GM19452 (cell line): ENCODE measurements around the gene ANP32B.
"Not testable (repeated sequence)": the region's sequence is repeated elsewhere in the genome, so short reads cannot be mapped to it uniquely, and the experiment has no call there.

ENCODE experiments used
- ATAC-seq: cut with Tn5 transposase; IDR thresholded peaks from one replicate; pipeline ENCODE4 v1.9.1; 2021; ENCODE audit not compliant: unreplicated experiment

Gene ANP32B

DNA sequence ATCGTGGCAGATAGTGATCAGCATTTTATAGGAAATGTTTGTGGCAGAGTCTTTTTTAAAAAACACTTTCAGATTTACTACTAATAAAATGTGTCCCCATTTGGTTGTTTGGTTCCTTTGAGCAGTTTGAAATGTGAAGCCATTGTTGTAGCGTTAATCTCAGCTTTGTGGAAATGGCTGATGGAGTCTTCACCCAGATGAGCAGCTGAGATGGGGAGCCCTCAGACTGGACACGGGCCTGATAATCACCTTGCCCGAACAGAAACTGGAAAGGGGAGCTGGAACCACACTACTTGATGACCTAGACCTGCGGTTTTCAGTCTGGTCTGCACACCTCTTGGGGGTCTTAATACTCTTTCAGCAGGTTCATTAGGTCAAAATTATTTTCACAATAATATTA lies 20.6 kb upstream of the ANP32B start:
- ATAC-seq = no peak

DNA sequence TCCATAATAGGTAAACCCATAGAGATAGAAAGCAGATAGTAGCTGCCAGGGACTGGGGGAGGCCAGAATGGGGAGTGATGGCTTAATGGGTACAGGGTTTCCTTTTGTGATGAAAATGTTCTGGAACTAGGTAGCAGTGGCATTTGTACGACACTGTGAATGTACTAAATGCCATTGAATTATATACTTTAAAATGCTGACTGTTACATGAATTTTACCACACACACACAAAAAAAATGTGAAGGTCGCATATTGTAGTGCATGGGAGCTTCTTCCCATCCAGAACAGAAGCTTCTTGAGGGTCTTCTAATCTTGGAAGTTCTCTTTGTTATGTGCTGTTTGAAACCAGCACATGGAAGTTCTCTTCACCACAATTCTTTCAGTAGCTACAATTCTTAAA lies 19.9 kb upstream of the ANP32B start:
- no peak for ATAC-seq

DNA sequence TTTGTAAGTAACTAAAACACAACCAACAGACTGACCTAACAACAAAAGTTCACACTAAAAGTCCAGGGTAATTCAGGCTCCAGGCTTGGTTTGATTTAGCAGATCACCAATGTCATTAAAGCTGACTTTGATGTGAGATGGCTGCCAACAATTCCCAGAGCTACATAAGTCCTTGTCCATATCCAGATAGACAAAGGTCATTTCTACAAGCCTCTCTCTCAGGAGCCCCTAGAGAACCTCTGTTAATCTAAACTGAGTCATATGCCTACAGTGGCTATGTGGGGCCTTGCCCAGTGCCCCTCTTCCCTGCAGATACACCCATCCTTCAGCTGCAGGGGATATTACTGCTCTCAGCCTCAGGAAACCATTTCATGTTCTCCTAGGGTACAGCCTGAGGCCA lies 18.2 kb upstream of the ANP32B start:
- no peak for ATAC-seq

DNA sequence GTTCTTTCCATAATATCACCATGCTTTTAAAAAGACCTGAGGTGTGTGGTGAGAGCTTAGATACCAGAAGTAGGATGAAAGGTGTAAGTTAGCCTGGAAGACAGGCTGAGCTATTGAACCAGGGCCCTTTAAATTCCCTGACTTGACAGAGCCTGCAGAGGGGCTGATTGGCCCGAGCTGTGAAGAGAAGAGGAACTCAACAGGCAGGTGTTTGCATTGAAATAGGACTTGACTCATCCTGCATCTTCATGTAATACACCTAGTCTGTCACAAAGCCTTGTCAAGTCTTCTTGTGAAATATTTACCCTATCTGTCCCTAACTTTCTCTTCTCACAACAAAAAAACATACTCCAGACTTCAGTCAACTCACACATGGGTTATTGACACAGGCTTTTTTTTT lies 16.6 kb upstream of the ANP32B start:
- no peak for ATAC-seq

DNA sequence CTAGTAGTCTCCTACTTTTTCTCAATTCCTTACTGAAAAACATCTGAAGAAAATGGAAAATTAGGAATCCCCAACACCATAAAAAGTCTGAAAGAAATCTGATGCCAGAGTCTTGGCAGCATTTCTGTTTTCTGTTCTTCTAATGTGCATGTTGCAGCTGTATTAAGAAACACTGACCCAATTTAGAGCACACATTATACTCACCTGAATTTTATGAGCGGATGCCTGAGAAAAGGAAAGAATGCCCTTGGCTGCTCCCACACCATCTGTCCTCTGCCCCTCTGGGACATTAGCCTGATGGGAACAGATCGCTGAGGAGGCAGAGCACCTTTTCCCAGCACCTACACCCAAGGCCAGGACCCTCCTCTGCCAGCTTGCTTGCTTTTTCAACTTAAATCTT lies 14.1 kb upstream of the ANP32B start:
- no peak for ATAC-seq

DNA sequence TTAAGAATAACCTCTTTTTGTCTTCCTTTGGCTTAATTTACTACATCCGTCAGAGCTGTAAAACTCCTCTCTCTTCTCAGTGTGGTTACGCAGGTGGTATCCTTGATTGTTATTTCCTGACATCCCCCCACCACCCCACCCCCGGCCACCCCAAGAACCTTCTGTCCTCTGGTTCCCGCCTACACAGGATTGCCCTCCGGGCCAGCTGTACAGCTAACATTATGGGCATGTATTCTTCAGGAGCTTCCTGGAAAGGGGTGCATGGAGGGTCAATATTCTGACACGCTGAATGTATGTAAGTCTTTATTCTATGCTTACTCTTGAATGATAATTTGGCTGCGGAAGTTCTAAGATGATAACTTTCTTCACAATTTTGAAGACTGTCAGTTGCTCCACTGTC lies 13.0 kb upstream of the ANP32B start:
- ATAC-seq = no peak

DNA sequence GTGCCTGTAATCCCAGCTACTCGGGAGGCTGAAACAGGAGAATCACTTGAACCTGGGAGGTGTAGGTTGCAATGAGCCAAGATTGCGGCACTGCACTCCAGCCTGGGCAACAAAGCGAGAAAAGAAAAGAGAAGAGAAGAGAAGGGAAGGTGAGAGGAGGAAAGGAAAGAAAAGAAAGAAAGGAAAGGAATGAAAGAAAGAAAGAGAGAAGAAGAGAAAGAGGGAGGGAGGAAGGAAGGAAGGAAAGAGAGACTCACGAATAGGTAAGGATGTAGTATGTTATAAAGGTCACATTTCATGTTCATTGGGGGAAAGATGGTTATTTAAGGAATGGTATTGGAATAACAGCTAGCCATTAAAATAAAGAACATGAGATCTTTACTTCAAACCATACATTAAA lies 10.4 kb upstream of the ANP32B start:
- no peak for ATAC-seq

DNA sequence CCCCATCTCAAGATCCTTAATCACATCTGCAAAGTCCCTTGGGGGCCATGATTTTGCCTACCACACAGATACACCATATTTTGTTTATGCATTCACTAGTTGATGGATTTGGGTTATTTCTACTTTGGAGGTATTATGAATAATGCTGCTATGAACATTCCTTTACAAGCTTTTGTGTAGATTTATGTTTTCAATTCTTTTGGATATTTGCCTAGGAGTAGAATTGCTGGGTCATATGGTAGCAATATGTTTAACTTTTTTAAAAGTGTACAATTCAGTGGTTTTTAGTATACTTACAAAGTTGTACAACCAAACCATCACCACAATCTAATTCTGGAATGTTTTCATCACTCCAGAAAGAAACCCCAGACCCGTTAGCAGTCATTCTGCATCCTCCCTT lies 7.8 kb upstream of the ANP32B start:
- no peak for ATAC-seq

DNA sequence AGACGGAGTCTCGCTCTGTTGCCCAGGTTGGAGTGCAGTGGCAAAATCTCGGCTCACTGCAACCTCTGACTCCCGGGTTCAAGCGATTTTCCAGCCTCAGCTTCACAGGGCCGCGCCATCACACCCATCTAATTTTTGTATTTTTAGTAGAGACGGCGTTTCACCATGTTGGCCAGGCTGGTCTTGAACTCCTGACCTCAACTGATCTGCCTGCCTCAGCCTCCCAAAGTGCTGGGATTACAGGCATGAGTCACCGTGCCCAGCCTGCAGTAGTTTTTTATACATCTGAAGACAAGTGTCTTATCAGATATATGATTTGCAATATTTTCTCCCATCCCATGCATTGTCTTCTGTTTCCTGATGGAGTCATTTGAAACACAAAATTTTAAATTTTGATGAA lies 6.5 kb upstream of the ANP32B start:
- not testable (repeated sequence) for ATAC-seq

DNA sequence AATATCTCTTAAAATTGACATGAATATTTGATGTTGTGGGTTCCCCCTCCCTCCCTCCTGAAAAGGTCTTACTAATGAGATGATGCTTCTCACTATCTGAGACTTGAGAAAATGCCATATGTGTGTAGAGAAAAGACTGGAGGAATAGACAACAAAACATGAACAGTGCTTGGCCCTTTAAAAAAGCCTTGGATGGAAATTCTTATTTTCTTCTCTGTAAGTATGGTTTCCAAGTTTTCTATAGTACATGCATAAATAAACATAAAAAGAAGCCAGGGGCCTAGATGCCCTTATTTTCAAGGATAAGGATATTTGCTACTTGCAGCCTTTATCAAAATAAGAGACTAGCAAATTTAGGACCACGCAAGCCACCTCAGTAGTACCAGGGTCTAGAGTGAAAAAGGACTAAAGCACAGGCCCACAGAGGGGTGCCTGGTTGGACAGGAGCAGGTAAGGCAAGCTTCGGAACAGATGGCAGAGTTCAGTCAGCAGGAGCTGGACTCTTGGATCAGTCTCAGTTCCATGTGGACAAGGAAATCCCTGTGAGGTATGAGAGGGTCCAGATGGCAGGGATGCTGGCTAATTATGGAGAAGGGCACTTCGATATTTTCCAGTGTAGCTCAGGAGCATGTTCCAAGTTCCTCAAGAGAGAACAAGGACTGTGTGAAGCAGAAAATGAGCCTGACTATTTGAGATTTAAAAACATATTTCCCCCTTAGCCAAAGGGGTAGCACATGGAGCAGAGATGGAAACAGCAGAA lies 4.6 kb upstream of the ANP32B start:
- no peak for ATAC-seq

DNA sequence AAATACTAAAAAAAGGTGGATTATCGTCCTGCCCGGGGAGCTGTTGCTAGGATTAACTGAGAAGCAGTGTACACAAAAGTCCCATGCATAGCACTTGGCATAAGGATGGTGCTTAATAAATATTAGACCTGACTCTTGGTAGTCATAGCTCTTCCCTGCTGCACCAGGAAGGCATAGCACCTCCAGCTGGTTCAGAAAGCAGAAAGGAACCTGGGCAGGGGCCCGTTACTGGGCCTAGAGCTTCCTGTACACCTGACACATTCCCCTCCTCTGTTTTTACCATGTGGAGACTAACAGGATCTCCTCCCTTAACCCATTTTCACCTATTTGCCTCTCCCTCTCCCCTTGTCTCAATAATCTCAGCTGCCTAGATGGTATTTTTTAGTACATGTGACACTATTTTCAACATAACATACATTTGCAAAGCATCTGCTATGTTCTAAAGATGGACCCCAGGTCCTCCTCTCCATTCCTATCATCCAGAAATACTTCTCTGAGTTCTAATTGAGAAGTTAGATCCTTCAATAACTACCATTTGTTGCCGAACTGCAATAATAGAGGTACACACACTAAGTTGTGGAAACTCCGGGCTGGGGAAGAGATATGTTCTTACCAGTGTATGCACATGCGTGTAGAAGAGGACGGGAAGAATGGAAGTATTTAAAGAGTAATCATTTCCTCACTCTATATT lies 3.2 kb upstream of the ANP32B start:
- no peak for ATAC-seq

DNA sequence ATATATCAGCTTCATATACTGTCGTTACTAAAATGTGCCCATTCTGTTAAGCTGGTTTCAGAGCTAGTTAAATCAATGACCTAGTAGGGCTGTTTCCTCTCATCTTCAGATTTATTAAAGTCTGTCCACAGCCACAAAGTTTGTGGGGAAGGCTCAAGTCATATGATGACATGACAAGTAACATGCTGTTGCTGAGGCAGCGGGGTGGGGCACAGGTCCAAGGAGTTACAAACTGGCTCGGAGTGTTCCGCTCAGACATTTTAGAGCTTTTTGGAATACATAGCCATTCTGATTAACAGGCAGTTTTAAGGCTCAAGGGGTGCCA lies 2.7 kb upstream of the ANP32B start:
- no peak for ATAC-seq

DNA sequence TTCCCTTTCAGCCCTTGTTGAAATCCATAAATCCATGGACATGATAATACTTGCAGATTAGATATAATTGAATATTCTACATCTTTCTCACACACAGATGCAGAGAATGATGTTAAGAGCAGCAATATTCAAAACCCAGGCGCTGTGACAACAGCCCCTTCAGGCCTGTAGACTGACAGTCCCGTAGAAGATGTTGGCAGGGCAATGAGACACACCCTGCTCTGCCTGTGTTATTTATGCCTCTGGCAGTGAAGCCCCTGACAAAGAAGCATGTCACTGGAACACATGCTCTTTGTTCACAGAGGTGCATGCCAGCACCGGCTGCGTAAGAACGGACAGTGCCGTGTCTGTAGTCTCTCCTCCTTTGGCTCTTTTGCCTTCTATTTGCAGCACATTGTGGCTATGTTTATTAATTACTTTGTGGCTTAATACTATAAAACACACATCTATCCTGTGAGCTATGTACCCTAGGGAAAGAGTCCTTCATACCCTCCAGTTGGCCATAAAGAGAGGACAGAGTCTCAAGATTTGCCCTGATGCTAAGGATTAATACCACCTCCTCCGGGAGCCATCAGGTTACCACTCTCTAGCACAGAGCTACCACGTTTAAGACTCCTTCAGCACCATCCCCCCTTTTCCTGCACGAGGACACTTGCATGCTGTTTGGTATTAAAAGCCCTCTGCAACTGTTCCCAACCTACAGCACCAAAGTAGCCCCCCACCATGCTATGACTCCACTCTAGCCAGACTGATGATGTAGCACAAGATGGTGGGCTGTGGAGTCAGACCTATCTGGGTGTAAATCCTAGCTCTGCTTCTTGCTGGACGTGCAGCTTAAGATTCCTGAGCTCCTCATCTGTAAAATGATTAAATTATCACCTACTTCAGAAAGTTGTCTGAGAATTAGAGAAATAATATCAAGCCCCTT lies 2.0 kb upstream of the ANP32B start:
- no peak for ATAC-seq

DNA sequence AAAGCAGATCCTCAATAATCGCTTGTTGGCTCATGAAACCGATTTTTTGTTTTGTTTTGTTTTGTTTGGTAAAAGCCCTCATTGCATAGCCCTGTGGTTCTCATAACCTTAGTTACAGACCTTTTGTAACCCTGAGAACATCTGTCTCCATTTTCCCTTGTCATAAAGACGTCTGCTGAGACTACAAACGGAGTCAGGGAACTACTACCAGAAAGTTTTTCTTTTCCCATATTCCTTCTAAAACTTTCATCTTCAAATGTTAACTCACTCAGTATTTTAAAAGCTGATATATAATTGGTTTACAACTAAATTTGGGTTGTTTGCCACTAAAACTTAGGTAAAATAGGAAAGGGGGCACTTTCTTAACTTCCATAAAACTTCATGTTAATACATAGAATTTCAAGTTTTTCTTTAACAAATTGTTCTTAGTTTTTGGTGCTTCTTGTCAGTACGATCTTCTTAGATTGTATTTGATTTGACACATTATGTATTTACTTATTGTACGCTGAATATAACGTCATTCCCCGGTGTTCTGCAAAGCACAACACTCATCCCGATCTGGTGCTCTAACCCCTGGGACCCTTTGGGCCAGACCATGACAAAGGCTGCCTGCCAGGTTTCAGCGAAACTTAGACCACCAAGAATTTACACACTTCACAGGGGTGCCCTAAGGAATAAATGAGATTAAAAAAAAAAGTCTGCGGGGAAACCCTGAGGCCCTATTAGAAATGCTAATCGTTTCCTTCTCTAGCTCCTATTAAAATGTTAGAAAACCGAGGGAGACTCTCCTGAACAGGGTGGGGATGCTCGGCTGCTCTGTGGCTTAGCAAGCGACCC lies 1.1 kb upstream of the ANP32B start:
- no peak for ATAC-seq

DNA sequence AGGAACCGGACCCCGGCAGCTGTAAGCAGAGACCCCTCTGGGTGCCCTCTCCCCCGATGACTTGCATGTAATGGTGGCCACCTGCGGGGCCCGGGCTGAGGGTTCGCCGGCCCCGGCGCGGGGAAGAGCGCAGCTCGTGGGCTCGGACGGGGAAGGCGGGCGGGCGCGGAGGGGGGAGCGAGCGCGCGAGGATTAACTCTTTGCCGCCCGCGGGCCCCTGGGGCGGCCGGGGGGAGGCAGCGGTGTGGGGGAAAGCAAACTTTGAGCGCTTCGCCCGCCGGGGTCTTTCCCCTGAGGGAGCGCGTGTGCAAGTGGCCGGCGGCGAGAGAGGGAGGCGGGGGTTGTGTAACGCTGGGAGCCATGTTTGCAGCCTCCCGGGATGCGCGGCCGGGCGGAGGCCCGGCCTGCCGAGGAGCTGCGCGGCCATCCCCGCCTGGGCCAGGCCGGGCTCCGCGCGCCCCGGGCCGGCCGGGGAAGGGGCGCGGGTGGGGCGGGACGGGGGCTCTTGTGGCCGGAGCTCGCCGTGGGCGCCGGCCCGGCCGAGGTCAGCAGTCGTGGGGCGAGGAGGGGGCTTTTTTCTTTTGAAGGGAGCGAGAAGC lies 547 bp downstream of the ANP32B start:
- peak; percentile 9 for ATAC-seq

DNA sequence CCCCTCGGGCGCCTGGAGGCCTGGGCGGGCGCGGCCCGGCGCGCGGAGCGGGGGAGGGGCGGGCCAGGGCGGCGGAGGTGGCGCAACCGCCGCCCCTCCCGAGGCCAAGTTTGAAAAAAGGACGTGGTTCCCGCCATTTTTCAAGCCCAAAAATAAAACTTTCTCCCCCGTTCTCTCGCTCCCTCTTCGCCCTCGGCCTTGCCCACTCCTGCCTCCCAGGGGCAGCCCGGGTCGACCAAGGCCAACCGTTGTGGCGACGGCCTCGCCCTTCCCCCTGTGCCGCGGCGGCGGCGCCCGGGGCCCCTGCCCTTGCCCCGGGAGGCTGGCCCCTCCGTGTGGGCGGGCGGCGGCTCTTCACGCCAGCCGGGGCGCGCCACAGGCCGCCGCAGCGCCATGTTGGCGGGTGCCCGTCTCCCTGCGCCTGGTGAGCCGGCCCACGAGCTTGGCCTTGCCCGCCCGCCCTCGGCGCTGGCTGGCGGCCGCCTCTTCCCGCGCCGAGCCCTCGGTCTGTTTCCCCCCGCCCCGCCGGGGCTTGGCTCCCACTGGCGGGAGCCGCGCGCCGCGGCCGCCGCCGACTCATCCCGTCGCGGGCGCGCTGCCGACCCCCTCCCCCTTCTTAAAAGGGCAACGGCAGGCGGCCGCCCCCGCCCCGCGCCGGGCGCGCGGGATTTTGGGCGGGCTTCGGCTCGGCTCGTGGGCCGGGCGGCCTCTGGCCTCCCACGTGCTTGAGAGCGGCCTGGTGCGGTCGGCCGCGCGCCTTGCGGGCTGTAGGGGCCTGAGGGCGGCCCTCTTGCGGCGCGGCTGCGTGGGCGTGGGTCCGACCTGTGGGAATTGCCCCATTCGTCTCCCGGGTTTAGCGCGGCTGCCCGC lies 1.3 kb downstream of the ANP32B start:
- ATAC-seq = peak; percentile 29

DNA sequence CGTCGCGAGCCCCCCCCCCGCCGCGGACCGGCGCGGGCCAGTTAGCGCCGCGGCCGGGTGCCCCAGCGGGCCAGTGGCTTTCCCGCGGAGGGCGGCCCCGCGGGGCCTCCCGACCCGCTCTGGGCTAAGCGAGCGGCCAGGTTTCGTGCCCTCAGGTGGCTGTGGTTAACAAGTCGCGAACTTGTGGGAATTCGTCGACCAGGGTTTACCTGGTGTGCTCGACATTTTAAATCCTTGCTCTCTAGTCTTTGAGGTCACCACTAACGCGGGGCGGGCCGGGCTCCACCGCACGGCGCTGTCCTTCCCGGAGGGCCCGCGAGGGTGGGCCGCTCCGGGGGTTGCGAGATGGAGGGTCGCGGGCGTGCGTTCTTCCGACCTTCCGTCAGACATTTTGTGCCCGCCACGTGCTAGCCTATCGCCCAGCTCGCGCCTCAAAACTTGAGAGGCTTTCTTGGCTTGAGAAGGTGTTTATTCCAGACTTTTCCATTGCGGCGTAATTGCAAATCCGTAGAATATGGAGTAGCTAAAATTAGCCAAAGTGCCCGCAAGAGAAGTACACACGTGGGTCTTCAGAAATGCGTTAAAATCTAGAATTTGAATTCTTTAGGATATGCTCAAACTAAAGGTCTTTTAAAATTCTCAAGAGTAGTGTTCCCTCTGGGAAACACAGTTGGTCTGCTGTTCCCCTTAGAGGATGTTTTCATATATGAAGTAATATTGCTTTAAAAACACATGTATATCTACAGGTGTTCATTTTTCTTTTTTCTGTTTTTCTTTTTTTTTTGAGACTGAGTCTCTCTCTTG lies 2.1 kb downstream of the ANP32B start:
- peak; percentile 10 for ATAC-seq

DNA sequence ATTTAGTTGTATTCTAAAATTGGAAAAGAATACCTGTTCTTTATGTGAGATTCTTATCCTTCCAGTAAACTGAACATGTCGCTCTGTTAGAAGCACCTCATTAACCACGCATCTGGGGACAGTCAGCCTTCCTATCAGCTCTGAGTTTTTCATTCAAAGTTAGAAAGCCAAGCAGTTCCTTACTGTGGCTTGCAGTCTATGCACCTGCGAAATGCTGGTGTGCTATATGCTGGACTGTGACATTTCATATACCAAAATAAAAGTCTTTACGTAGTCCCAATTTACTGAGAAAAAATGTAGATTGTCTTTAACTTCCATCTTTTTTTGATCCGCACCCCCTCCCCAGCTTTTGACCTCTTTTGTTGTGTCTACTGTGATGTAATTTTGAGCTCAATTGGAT lies 4.3 kb downstream of the ANP32B start:
- no peak for ATAC-seq

DNA sequence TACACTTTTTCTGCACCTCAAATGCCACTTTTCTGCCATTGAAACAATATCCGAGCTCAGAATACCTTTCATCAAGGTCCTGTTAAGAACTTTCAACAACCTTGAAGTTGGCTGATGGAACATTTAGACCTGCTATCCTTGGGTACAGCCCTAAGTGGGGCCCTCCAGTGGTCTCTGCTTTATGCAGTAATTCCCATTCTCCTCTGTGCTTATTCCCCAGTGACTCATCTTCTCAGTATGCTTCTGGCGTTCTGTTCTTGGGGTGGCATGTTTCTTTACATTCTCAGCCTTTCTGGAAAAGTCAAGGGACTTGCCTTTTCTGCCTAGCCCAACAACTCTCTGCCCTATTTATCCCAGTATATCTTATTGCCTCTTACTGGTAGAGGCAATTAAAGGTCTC lies 7.1 kb downstream of the ANP32B start:
- no peak for ATAC-seq
